B cell (primary cell): ENCODE results near the gene ALG5. TPM values are rescaled to one million over a fixed set of nuclear protein-coding genes. Genes with fewer than 3 reads are reported as not detected.

Experiments
- ATAC-seq: fragments of 200-7000 bp; cut with Tn5 transposase; one replicate; pipeline ENCODE4 v1.10.0; 2021; ENCODE audit warnings: low read depth, mild to moderate bottlenecking, moderate number of reproducible peaks, moderate library complexity
- CTCF ChIA-PET: fragments of 350-600 bp; sonication (Branson Sonifier 250); formaldehyde crosslinking; loops from one replicate; lab custom pipeline; 2021; ENCODE audit warnings: antibody characterized with exemption, inconsistent platforms; lab: Charles Lee
- POLR2A ChIA-PET: fragments of 350-600 bp; sonication (Branson Sonifier 250); formaldehyde crosslinking; loops from one replicate; lab custom pipeline; 2021; ENCODE audit warnings: antibody characterized with exemption; lab: Charles Lee
- DNase-seq: peaks from one replicate; pipeline ENCODE4 v3.0.0; 2013
- H2AFZ ChIP-seq: 2 replicates; pipeline ENCODE4 v1.6.1; 2012; ENCODE audit warnings: mild to moderate bottlenecking, low read depth, low read length; ENCODE audit not compliant: insufficient read depth, poor library complexity, severe bottlenecking
- H3K27ac ChIP-seq, 2 donors: 1 replicate in 1 of 2; 2 replicates in 1 of 2; pipeline ENCODE4 v1.5.1; 2012 to 2013; ENCODE audit warnings: low read length in 2 of 2, mild to moderate bottlenecking in 2 of 2, moderate library complexity in 1 of 2
- H3K27me3 ChIP-seq, 4 experiments: fragments of 200-600 bp in 1 of 4; sonication (generic) in 1 of 4; replicated peaks in 1 of 4; 1 replicate in 2 of 4; 2 replicates in 2 of 4; pipeline versions ENCODE4 v1.6.1 to v1.7.0; 2013 to 2016; ENCODE audit warnings: low read length in 3 of 4, mild to moderate bottlenecking in 2 of 4, mixed read lengths in 1 of 4, moderate library complexity in 1 of 4; ENCODE audit not compliant: insufficient read depth in 4 of 4, control insufficient read depth in 3 of 4; ENCODE audit errors: control extremely low read depth in 1 of 4
- H3K36me3 ChIP-seq, 2 experiments: replicated peaks in 1 of 2; 1 replicate in 1 of 2; 2 replicates in 1 of 2; pipeline versions ENCODE4 v1.6.1 to v1.7.1; 2013; ENCODE audit warnings: low read length in 1 of 2; ENCODE audit not compliant: insufficient read depth in 2 of 2, control insufficient read depth in 1 of 2; ENCODE audit errors: control extremely low read depth in 1 of 2, extremely low read depth in 1 of 2
- H3K4me1 ChIP-seq, 2 donors: fragments of 200-600 bp in 1 of 2; sonication (generic) in 1 of 2; 1 replicate in 1 of 2; 2 replicates in 1 of 2; pipeline versions ENCODE4 v1.5.1 to v1.6.1; 2013 to 2017; ENCODE audit warnings: low read length in 2 of 2; ENCODE audit not compliant: control insufficient read depth in 2 of 2, insufficient read depth in 2 of 2
- H3K4me2 ChIP-seq: replicated peaks from 2 replicates; pipeline ENCODE3; 2012; ENCODE audit warnings: mild to moderate bottlenecking, low read depth, low read length; ENCODE audit not compliant: poor library complexity, severe bottlenecking
- H3K4me3 ChIP-seq, 5 experiments: fragments of 200-600 bp in 1 of 5; sonication (generic) in 1 of 5; 1 replicate in 3 of 5; 2 replicates in 2 of 5; pipeline versions ENCODE4 v1.5.1 to v1.7.0; 2011 to 2016; ENCODE audit warnings: low read length in 4 of 5, mild to moderate bottlenecking in 4 of 5, low read depth in 2 of 5, control low read depth in 1 of 5, moderate library complexity in 1 of 5; ENCODE audit not compliant: insufficient read depth in 1 of 5; ENCODE audit errors: control extremely low read depth in 1 of 5, extremely low read depth in 1 of 5
- H3K79me2 ChIP-seq: fragments of 200-600 bp; sonication (generic); one replicate; pipeline ENCODE4 v1.6.0; 2016; ENCODE audit warnings: low read length; ENCODE audit not compliant: control insufficient read depth, insufficient read depth
- H3K9ac ChIP-seq: fragments of 200-600 bp; sonication (generic); 2 replicates; pipeline ENCODE4 v1.6.1; 2017; ENCODE audit warnings: mild to moderate bottlenecking, low read length, moderate library complexity
- H3K9me3 ChIP-seq, 3 donors: one replicate each; pipeline versions ENCODE4 v1.6.1 to v1.7.1; 2013; ENCODE audit warnings: low read length in 2 of 3; ENCODE audit not compliant: control insufficient read depth in 2 of 3, insufficient read depth in 1 of 3; ENCODE audit errors: control extremely low read depth in 1 of 3
- H4K20me1 ChIP-seq: 2 replicates; pipeline ENCODE4 v1.6.0; 2012; ENCODE audit warnings: mild to moderate bottlenecking, low read length; ENCODE audit not compliant: insufficient read depth, control insufficient read depth, poor library complexity, severe bottlenecking
- H3K27ac Mint-ChIP-seq: one replicate; pipeline ENCODE4 v1.8.0; 2021; ENCODE audit warnings: mixed read lengths
- H3K27me3 Mint-ChIP-seq: one replicate; pipeline ENCODE4 v1.8.0; 2021; ENCODE audit warnings: mixed read lengths
- H3K4me1 Mint-ChIP-seq: one replicate; pipeline ENCODE4 v1.8.0; 2021; ENCODE audit warnings: mixed read lengths
- H3K4me3 Mint-ChIP-seq: one replicate; pipeline ENCODE4 v1.8.0; 2021; ENCODE audit warnings: mixed read lengths
- H3K9me3 Mint-ChIP-seq: one replicate; pipeline ENCODE4 v1.8.0; 2022; ENCODE audit warnings: mixed read lengths; ENCODE audit not compliant: insufficient read depth
- CTCF ChIP-seq: fragments of 200-600 bp; IDR thresholded peaks from one replicate; pipeline ENCODE4 v1.8.0; 2022; ENCODE audit warnings: antibody characterized with exemption, mild to moderate bottlenecking
- EZH2 ChIP-seq: IDR thresholded peaks from 2 replicates; pipeline ENCODE4 v1.6.1; 2012; ENCODE audit warnings: borderline replicate concordance, low read depth, mild to moderate bottlenecking, moderate library complexity, low read length; ENCODE audit not compliant: insufficient read depth, poor library complexity, severe bottlenecking
- WGBS: methylation state at CpG from one replicate; pipeline ENCODE4 v1.1.5; 2013; ENCODE audit warnings: missing lambda C conversion rate; ENCODE audit not compliant: insufficient coverage; 5-methylcytosine and 5-hydroxymethylcytosine counted together
- intact Hi-C: fragments of 100-400 bp; cut with micrococcal nuclease; formaldehyde crosslinking; loops from one replicate; pipeline ENCODE4 v1.10.0; 2022
- polyA plus RNA-seq: library from polyadenylated mRNA; depleted of rRNA; stranded (reverse); fragments of >200 nt; gene quantifications from 2 replicates; pipeline ENCODE4 v1.2.3, GENCODE V29; 2012
- total RNA-seq, 2 donors: library from RNA; stranded (reverse); fragments of 120-200 nt in 1 of 2; gene quantifications; 1 replicate in 1 of 2; 2 replicates in 1 of 2; pipeline versions ENCODE4 v1.2.3 to v1.2.4, GENCODE V29; 2013 to 2022

ALG5 gene
- total and polyA plus RNA-seq, 2 donors (not counting 1 experiment from before 2014, with no cell fraction given): 15.2 to 21.0 TPM

GRCh38 chr13:36917311-36917710 lies 81.8 kb downstream of the ALG5 start:
- Mint-ChIP-seq H3K4me1 (peaks cover 13% of the 10 kb centered on the region), H3K9me3 (no peaks in the 10 kb centered on the region), H3K27ac (no peak overlapping the region), H3K27me3 (peaks cover 63% of the 10 kb centered on the region), H3K4me3 (no peak overlapping the region)
- H3K4me3 ChIP-seq: no peak overlapping the region
- peaks cover 5 to 6% of the 10 kb centered on the region in 2 donors for H3K4me1 ChIP-seq
- no peak overlapping the region for H3K27ac ChIP-seq
- ChIA-PET POLR2A (no interaction called here), CTCF (no interaction called here)
- no peak overlapping the region for H3K9ac ChIP-seq
- H3K9me3 ChIP-seq: no peaks in the 10 kb centered on the region
- no peaks in the 10 kb centered on the region for H3K79me2 ChIP-seq
- no peak overlapping the region for H2AFZ ChIP-seq
- H3K36me3 ChIP-seq: no peaks in the 10 kb centered on the region
- 80% methylated on average over 1 of the region's 3 CpGs for WGBS
- intact Hi-C loops: no loop called here
- H3K27me3 ChIP-seq: peaks cover 0 to 33% (median 20%) of the 10 kb centered on the region in 4 experiments
- TF ChIP-seq CTCF: no peak
- TF ChIP-seq EZH2: no peak
- H3K4me2 ChIP-seq: no peak overlapping the region
- no peak for ATAC-seq
- H4K20me1 ChIP-seq: no peaks in the 10 kb centered on the region
- DNase-seq: no peak

GRCh38 chr13:36915896-36916640 lies 83.1 kb downstream of the ALG5 start:
- WGBS: 100% methylated on average over 1 of the region's 6 CpGs
- intact Hi-C loops: no loop called here
- H3K27ac Mint-ChIP-seq: no peak overlapping the region
- no peak for TF ChIP-seq CTCF
- TF ChIP-seq EZH2: no peak
- Histone ChIP-seq H2AFZ (no peak overlapping the region), H4K20me1 (no peaks in the 10 kb centered on the region), H3K9me3 (no peaks in the 10 kb centered on the region), H3K4me3 (no peak overlapping the region), H3K27ac (no peak overlapping the region), H3K4me1 (peaks cover 5 to 6% of the 10 kb centered on the region in 2 donors), H3K27me3 (peaks cover 0 to 26% (median 15%) of the 10 kb centered on the region in 4 experiments), H3K36me3 (no peaks in the 10 kb centered on the region), H3K79me2 (no peaks in the 10 kb centered on the region), H3K4me2 (no peak overlapping the region), H3K9ac (no peak overlapping the region)
- POLR2A ChIA-PET: no interaction called here
- DNase-seq (no peak), ATAC-seq (no peak)
- peaks cover 13% of the 10 kb centered on the region for H3K4me1 Mint-ChIP-seq
- H3K4me3 Mint-ChIP-seq: no peak overlapping the region
- H3K27me3 Mint-ChIP-seq: peaks cover 53% of the 10 kb centered on the region
- CTCF ChIA-PET: no interaction called here
- no peaks in the 10 kb centered on the region for H3K9me3 Mint-ChIP-seq
